ENCODE measurements around the gene CYB5D1. TPM values are rescaled to one million over a fixed set of nuclear protein-coding genes. Genes with fewer than 3 reads are reported as not detected.

CYB5D1 gene
- total and polyA plus RNA-seq, 2 of the 8 experiments (the other 6 are each of a cell fraction or from before 2014, with no cell fraction given), result 11.0 to 18.0 TPM

DNA sequence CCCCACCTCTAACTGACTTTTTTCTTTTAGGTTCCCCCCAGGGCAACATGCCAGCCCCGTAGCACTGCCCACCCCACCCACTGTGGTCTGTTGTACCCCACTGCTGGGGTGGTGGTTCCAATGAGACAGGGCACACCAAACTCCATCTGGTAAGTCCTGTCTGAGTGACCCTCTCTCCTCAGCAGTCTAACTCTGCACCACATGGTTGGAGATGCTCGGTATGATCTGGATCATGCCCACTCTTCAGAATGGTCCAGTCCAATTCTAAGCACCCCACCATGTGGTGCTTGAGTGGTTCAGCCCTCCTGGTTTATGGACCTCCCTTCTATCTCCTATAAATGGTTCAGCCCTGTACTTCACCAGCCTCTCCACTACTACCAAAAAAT is 17.9 kb upstream of the CYB5D1 start:
- DNase-seq (ENCODE audit: low read depth in 1 of 2, low spot score in 2 of 2) (no peak), FAIRE-seq (no peak)
- Histone ChIP-seq H3K18ac (ENCODE audit: extremely low read depth, low read length) (no peak overlapping the region), H3K79me2 (ENCODE audit: control insufficient read depth in 1 of 2, insufficient read depth in 2 of 2, low read length in 2 of 2) (no peaks in the 10 kb centered on the region), H3K23ac (ENCODE audit: insufficient read length) (no peak overlapping the region), H3K4me1 (replicated peaks in 1 of 4; ENCODE audit: control insufficient read depth in 3 of 4, insufficient read depth in 4 of 4, low read length in 3 of 4) (peaks cover 10 to 32% (median 20%) of the 10 kb centered on the region in 4 experiments), H3K36me3 (ENCODE audit: control insufficient read depth in 2 of 4, insufficient read depth in 4 of 4, low read length in 3 of 4) (no peaks in the 10 kb centered on the region), H2BK15ac (ENCODE audit: low read length) (no peak overlapping the region), H2AFZ (ENCODE audit: low read length) (no peak overlapping the region), H3K27me3 (replicated peaks in 1 of 4; ENCODE audit: control insufficient read depth in 3 of 4, extremely low read depth in 1 of 4, insufficient read depth in 3 of 4, low read length in 3 of 4) (peaks cover 18 to 48% (median 41%) of the 10 kb centered on the region in 4 experiments), H3K4me2 (ENCODE audit: insufficient read depth in 1 of 2, low read depth in 2 of 2, low read length in 2 of 2) (no peak overlapping the region; a peak in 1 of 4 replicates), H4K8ac (ENCODE audit: extremely low read depth, insufficient read depth, low read length) (no peak overlapping the region), H3K14ac (ENCODE audit: insufficient read length) (no peak overlapping the region), H3K23me2 (ENCODE audit: low read depth, low read length) (peaks cover 48% of the 10 kb centered on the region), H4K20me1 (replicated peaks in 1 of 2; ENCODE audit: control insufficient read depth in 1 of 2, insufficient read depth in 2 of 2, low read length in 2 of 2) (peaks cover 4 to 34% of the 10 kb centered on the region in 2 experiments), H3K79me1 (ENCODE audit: low read depth, low read length) (no peaks in the 10 kb centered on the region), H3K4me3 (ENCODE audit: extremely low read depth in 1 of 4, insufficient read depth in 2 of 4, low read depth in 3 of 4, low read length in 4 of 4) (no peak overlapping the region), H2AK5ac (ENCODE audit: low read depth, low read length) (no peak overlapping the region), H3K9me3 (ENCODE audit: insufficient read depth in 2 of 2, low read depth in 1 of 2, low read length in 1 of 2) (no peaks in the 10 kb centered on the region), H3K56ac (replicated peaks; ENCODE audit: insufficient read length, low read depth, low read length) (no peak overlapping the region), H3K27ac (ENCODE audit: low read depth, low read length) (no peak overlapping the region), H4K5ac (ENCODE audit: insufficient read length, low read depth, low read length) (no peak overlapping the region), H2BK12ac (ENCODE audit: low read depth, low read length) (no peak overlapping the region; the same call in 1 of the 2 replicates), H2BK5ac (ENCODE audit: low read depth, low read length) (no peak overlapping the region), H4K91ac (replicated peaks; ENCODE audit: insufficient read length, low read length) (no peak overlapping the region), H3K4ac (replicated peaks; ENCODE audit: insufficient read length, low read depth, low read length) (no peak overlapping the region), H2BK20ac (ENCODE audit: low read length) (no peak overlapping the region), H3K9ac (replicated peaks in 1 of 4; ENCODE audit: extremely low read depth in 1 of 4, low read depth in 3 of 4, low read length in 3 of 4) (no peak overlapping the region), H2BK120ac (replicated peaks; ENCODE audit: low read depth, low read length) (no peak overlapping the region)
- WGBS, 2 experiments (ENCODE audit: extremely low coverage in 1 of 2, insufficient coverage in 1 of 2, insufficient read length in 1 of 2, insufficient replicate concordance in 2 of 2, low coverage in 1 of 2, low lambda C conversion rate in 2 of 2, missing lambda C conversion rate in 1 of 2), result 91% methylated on average over 2 of the region's 2 CpGs; no CpG with 5 or more reads in 1 of the 2 experiments
- ChIA-PET POLR2A (ENCODE audit: partially characterized antibody) (interaction anchor here (0.8 to 5.2 kb wide), 2 partner anchors 10 to 16 kb away, joined by 3 to 34 read pairs; partner anchors contain the start of genes NAA38 and TMEM88), CTCF (ENCODE audit: partially characterized antibody) (interaction anchor here (0.6 to 5.0 kb wide), 4 partner anchors 11 to 139 kb away, joined by 3 to 25 read pairs (median 8); no protein-coding TSS in a partner anchor)
- TF ChIP-seq FOSL1 (IDR thresholded peaks at IDR 0.05; ENCODE audit: insufficient read depth, low read depth, low read length), result no peak
- TF ChIP-seq GABPA (IDR thresholded peaks at IDR 0.05; ENCODE audit: borderline replicate concordance, insufficient read depth, low read length), result no peak
- TF ChIP-seq GTF2F1 (IDR thresholded peaks at IDR 0.05; ENCODE audit: borderline replicate concordance, low read depth, low read length), result no peak
- TF ChIP-seq JUN (IDR thresholded peaks at IDR 0.05; ENCODE audit: low read depth, low read length), result no peak
- 0 out of 3 replicates have a peak, but pooled peaks of 1 of the 2 experiments have one; percentile 46 for TF ChIP-seq EP300 (IDR thresholded peaks at IDR 0.05; ENCODE audit: borderline replicate concordance in 1 of 2, low read depth in 2 of 2, low read length in 2 of 2)
- TF ChIP-seq SP2 (IDR thresholded peaks at IDR 0.05; ENCODE audit: low read length), result no peak
- no peak for TF ChIP-seq SIN3A (conservative IDR thresholded peaks at IDR 0.05 in 1 of 2, IDR thresholded peaks at IDR 0.05 in 1 of 2; ENCODE audit: low read depth in 1 of 2, low read length in 2 of 2)
- peak; percentile 37; the same call in 1 of the 2 replicates for TF ChIP-seq JUND (IDR thresholded peaks at IDR 0.05; ENCODE audit: low read length)
- no peak for TF ChIP-seq KDM1A (IDR thresholded peaks at IDR 0.05; ENCODE audit: borderline replicate concordance, low read length)
- TF ChIP-seq CBX8 (IDR thresholded peaks at IDR 0.05; ENCODE audit: borderline replicate concordance, low read depth, low read length), result no peak
- TF ChIP-seq RBBP5 (IDR thresholded peaks at IDR 0.05; ENCODE audit: borderline replicate concordance, low read depth, low read length), result no peak
- no peak for TF ChIP-seq POLR2AphosphoS5 (IDR thresholded peaks at IDR 0.05; ENCODE audit: low read depth, low read length)
- TF ChIP-seq CHD2 (IDR thresholded peaks at IDR 0.05; ENCODE audit: low read length), result no peak

All from H1 (cell line).